HepG2 (cell line): ENCODE results near the gene TMUB1. TPM values are rescaled to one million over a fixed set of nuclear protein-coding genes. Genes with fewer than 3 reads are reported as not detected.

Source experiments
- AGO1 ChIP-seq: fragments of 200-400 bp; formaldehyde crosslinking; IDR thresholded peaks from 2 replicates; pipeline ENCODE4 v1.6.1; 2017; ENCODE audit warnings: mild to moderate bottlenecking, low read depth, low read length, moderate library complexity; ENCODE audit not compliant: poor library complexity, severe bottlenecking
- ARID2 ChIP-seq: sonication (generic); formaldehyde crosslinking; IDR thresholded peaks from 2 replicates; pipeline ENCODE4 v1.8.1; 2022; ENCODE audit warnings: mild to moderate bottlenecking, missing genetic modification reagents, borderline replicate concordance
- BCL6 ChIP-seq: IDR thresholded peaks from 2 replicates; pipeline ENCODE4 v1.6.1; 2016; ENCODE audit warnings: missing genetic modification reagents, missing compliant biosample characterization
- CBX1 ChIP-seq: IDR thresholded peaks from one replicate; pipeline ENCODE4 v1.6.1; 2016; ENCODE audit warnings: antibody characterized with exemption, low read depth
- FOXO1 ChIP-seq: sonication (generic); formaldehyde crosslinking; IDR thresholded peaks from 2 replicates; pipeline ENCODE4 v1.4.0; 2020; ENCODE audit warnings: missing genetic modification reagents
- IKZF4 ChIP-seq: sonication (generic); formaldehyde crosslinking; IDR thresholded peaks from 2 replicates; pipeline ENCODE4 v1.5.1; 2020; ENCODE audit warnings: borderline replicate concordance, mild to moderate bottlenecking, low read depth, missing genetic modification reagents; ENCODE audit errors: not compliant biosample characterization
- MLXIP ChIP-seq: sonication (generic); formaldehyde crosslinking; IDR thresholded peaks from 2 replicates; pipeline ENCODE4 v1.9.0; 2021; ENCODE audit warnings: missing genetic modification reagents, borderline replicate concordance
- MTERF4 ChIP-seq: sonication (generic); formaldehyde crosslinking; IDR thresholded peaks from 2 replicates; pipeline ENCODE4 v1.8.0; 2023; ENCODE audit warnings: mild to moderate bottlenecking, missing genetic modification reagents
- MZF1 ChIP-seq: sonication (generic); formaldehyde crosslinking; IDR thresholded peaks from 2 replicates; pipeline ENCODE4 v1.8.1; 2023; ENCODE audit warnings: mild to moderate bottlenecking, missing genetic modification reagents, borderline replicate concordance
- RBM39 ChIP-seq: fragments of 200-400 bp; formaldehyde crosslinking; IDR thresholded peaks from one replicate; pipeline ENCODE4 v1.6.1; 2018; ENCODE audit warnings: antibody characterized with exemption, mild to moderate bottlenecking, low read depth, low read length; ENCODE audit not compliant: poor library complexity, severe bottlenecking
- SP5 ChIP-seq: IDR thresholded peaks from 2 replicates; pipeline ENCODE4 v1.6.1; 2016; ENCODE audit warnings: low read depth, borderline replicate concordance
- SRSF1 ChIP-seq: fragments of 200-400 bp; formaldehyde crosslinking; optimal IDR thresholded peaks from 2 replicates; pipeline ENCODE3; 2017; ENCODE audit warnings: mild to moderate bottlenecking, low read depth, low read length, moderate library complexity
- TFE3 ChIP-seq: IDR thresholded peaks from 2 replicates; pipeline ENCODE4 v1.6.1; 2016
- TOPORS ChIP-seq: sonication (generic); formaldehyde crosslinking; IDR thresholded peaks from 2 replicates; pipeline ENCODE4 v1.8.0; 2023; ENCODE audit warnings: mild to moderate bottlenecking, missing genetic modification reagents
- ZBTB38 ChIP-seq: sonication (generic); formaldehyde crosslinking; IDR thresholded peaks from 2 replicates; pipeline ENCODE4 v1.5.1; 2020; ENCODE audit warnings: mild to moderate bottlenecking, missing genetic modification reagents
- ZNF136 ChIP-seq: sonication (generic); formaldehyde crosslinking; IDR thresholded peaks from 2 replicates; pipeline ENCODE4 v1.8.1; 2022; ENCODE audit warnings: low read depth, mild to moderate bottlenecking, moderate library complexity, missing genetic modification reagents
- ZNF326 ChIP-seq: sonication (generic); formaldehyde crosslinking; IDR thresholded peaks from 2 replicates; pipeline ENCODE4 v1.4.0; 2020; ENCODE audit warnings: missing genetic modification reagents, borderline replicate concordance
- ZNF382 ChIP-seq: sonication (generic); formaldehyde crosslinking; IDR thresholded peaks from 2 replicates; pipeline ENCODE4 v1.5.0; 2020; ENCODE audit warnings: missing genetic modification reagents, mild to moderate bottlenecking, borderline replicate concordance
- ZNF543 ChIP-seq: sonication (generic); formaldehyde crosslinking; IDR thresholded peaks from 2 replicates; pipeline ENCODE4 v1.4.0; 2020; ENCODE audit warnings: mild to moderate bottlenecking, missing genetic modification reagents
- ZNF607 ChIP-seq: sonication (generic); formaldehyde crosslinking; IDR thresholded peaks from 2 replicates; pipeline ENCODE4 v1.5.1; 2020; ENCODE audit warnings: missing genetic modification reagents, mild to moderate bottlenecking, borderline replicate concordance
- ZNF788 ChIP-seq: sonication (generic); formaldehyde crosslinking; IDR thresholded peaks from 2 replicates; pipeline ENCODE4 v1.5.0; 2020; ENCODE audit warnings: mild to moderate bottlenecking, missing genetic modification reagents, borderline replicate concordance
- polyA plus RNA-seq, 8 experiments: library from polyadenylated mRNA; depleted of rRNA in 3 of 8; stranded (reverse) in 7 of 8; unstranded in 1 of 8; fragments of >200 nt; fragmentation: Illumina TruSeq in 4 of 8; extraction: Trizol in 4 of 8; gene quantifications; 2 replicates each; pipeline versions ENCODE4 v1.2.1 to v1.2.3, GENCODE V29; 2011 to 2016; ENCODE audit warnings: low read depth in 4 of 8, missing spikeins in 1 of 8, mixed read lengths in 1 of 8; ENCODE audit not compliant: insufficient read depth in 1 of 8
- total RNA-seq, 5 experiments: library from RNA; depleted of rRNA; stranded (reverse); fragments of >200 nt; fragmentation: Illumina TruSeq; extraction: Trizol; gene quantifications; 2 replicates each; pipeline ENCODE4 v1.2.3, GENCODE V29; 2016; ENCODE audit warnings: low read depth in 1 of 5
- TF ChIP-seq, protein P1 (sequence below): sonication (generic); formaldehyde crosslinking; IDR thresholded peaks from 2 replicates; pipeline ENCODE4 v1.5.0; 2020; ENCODE audit warnings: missing genetic modification reagents, mild to moderate bottlenecking, borderline replicate concordance

Gene TMUB1
- total and polyA plus RNA-seq, 2 of the 13 experiments (the other 11 are each of a cell fraction or from before 2014, with no cell fraction given) = 44.8 to 51.6 TPM

GRCh38 chr7:151085691-151086620 lies 2.7 kb upstream of the TMUB1 start, which contains the start of gene AGAP3 (continued):
- TF ChIP-seq FOXO1 (CRISPR knock-in tag) (0 out of 2 replicates have a peak, but pooled peaks have one; percentile 47), TFE3 (no peak), SRSF1 (no peak), BCL6 (no peak), CBX1 (peak; percentile 34), MZF1 (CRISPR knock-in tag) (no peak), AGO1 (peak; percentile 68), ZNF326 (CRISPR knock-in tag) (no peak), TOPORS (CRISPR knock-in tag) (0 out of 2 replicates have a peak, but pooled peaks have one; percentile 41), ZNF788 (CRISPR knock-in tag) (peak; percentile 87), IKZF4 (CRISPR knock-in tag) (no peak), ZBTB38 (CRISPR knock-in tag) (peak; percentile 72), MTERF4 (CRISPR knock-in tag) (no peak), ARID2 (CRISPR knock-in tag) (peak; percentile 79; the same call in 1 of the 2 replicates), SP5 (CRISPR knock-in tag) (peak; percentile 34; the same call in 1 of the 2 replicates), ZNF543 (no peak), MLXIP (CRISPR knock-in tag) (no peak), RBM39 (peak; percentile 71), ZNF382 (CRISPR knock-in tag) (no peak), ZNF136 (CRISPR knock-in tag) (0 out of 2 replicates have a peak, but pooled peaks have one; percentile 59), ZNF607 (0 out of 2 replicates have a peak, but pooled peaks have one; percentile 60)
- TF ChIP-seq, protein P1, sequence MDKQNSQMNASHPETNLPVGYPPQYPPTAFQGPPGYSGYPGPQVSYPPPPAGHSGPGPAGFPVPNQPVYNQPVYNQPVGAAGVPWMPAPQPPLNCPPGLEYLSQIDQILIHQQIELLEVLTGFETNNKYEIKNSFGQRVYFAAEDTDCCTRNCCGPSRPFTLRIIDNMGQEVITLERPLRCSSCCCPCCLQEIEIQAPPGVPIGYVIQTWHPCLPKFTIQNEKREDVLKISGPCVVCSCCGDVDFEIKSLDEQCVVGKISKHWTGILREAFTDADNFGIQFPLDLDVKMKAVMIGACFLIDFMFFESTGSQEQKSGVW (CRISPR knock-in tag) = no peak
